Measurements from ENCODE around the gene ANP32B.

The ANP32B gene

GRCh38 chr9:98008764-98009163 lies 25.6 kb downstream of the ANP32B start:
- DNase-seq = no peak
- Histone ChIP-seq H3K4me3 (ENCODE audit: low read depth, low read length) (no peak overlapping the region), H3K27me3 (no peaks in the 10 kb centered on the region), H3K4me1 (no peaks in the 10 kb centered on the region), H3K9me3 (no peaks in the 10 kb centered on the region), H3K36me3 (peaks cover 99% of the 10 kb centered on the region)
- TF ChIP-seq CTCF (IDR thresholded peaks at IDR 0.05; ENCODE audit: low read depth, low read length) = no peak

GRCh38 chr9:98009437-98009836 lies 26.3 kb downstream of the ANP32B start:
- H3K4me3 ChIP-seq (ENCODE audit: low read depth, low read length) = no peak overlapping the region
- DNase-seq = no peak
- no peaks in the 10 kb centered on the region for H3K27me3 ChIP-seq
- H3K4me1 ChIP-seq = no peaks in the 10 kb centered on the region
- no peaks in the 10 kb centered on the region for H3K9me3 ChIP-seq
- H3K36me3 ChIP-seq = peaks cover 96% of the 10 kb centered on the region
- no peak for TF ChIP-seq CTCF (IDR thresholded peaks at IDR 0.05; ENCODE audit: low read depth, low read length)

- Histone ChIP-seq H3K4me3 (ENCODE audit: low read depth, low read length) (no peak overlapping the region), H3K4me1 (no peaks in the 10 kb centered on the region), H3K36me3 (peaks cover 96% of the 10 kb centered on the region), H3K27me3 (no peaks in the 10 kb centered on the region), H3K9me3 (no peaks in the 10 kb centered on the region)
- DNase-seq = no peak
- TF ChIP-seq CTCF (IDR thresholded peaks at IDR 0.05; ENCODE audit: low read depth, low read length) = no peak
Measured at GRCh38 chr9:98009936-98010335, 26.8 kb downstream of the ANP32B start.

- H3K9me3 ChIP-seq = no peaks in the 10 kb centered on the region
- H3K27me3 ChIP-seq = no peaks in the 10 kb centered on the region
- no peak for TF ChIP-seq CTCF (IDR thresholded peaks at IDR 0.05; ENCODE audit: low read depth, low read length)
- H3K4me3 ChIP-seq (ENCODE audit: low read depth, low read length) = no peak overlapping the region
- H3K36me3 ChIP-seq = peaks cover 94% of the 10 kb centered on the region
- no peak for DNase-seq
- H3K4me1 ChIP-seq = no peaks in the 10 kb centered on the region
Measured at GRCh38 chr9:98010445-98010844, 27.3 kb downstream of the ANP32B start.

GRCh38 chr9:98011122-98011521 lies 28.0 kb downstream of the ANP32B start:
- Histone ChIP-seq H3K4me3 (ENCODE audit: low read depth, low read length) (no peak overlapping the region), H3K9me3 (no peaks in the 10 kb centered on the region), H3K4me1 (no peaks in the 10 kb centered on the region), H3K27me3 (no peaks in the 10 kb centered on the region), H3K36me3 (peaks cover 93% of the 10 kb centered on the region)
- no peak for DNase-seq
- no peak for TF ChIP-seq CTCF (IDR thresholded peaks at IDR 0.05; ENCODE audit: low read depth, low read length)

- no peak for DNase-seq
- Histone ChIP-seq H3K36me3 (peaks cover 91% of the 10 kb centered on the region), H3K4me1 (no peaks in the 10 kb centered on the region), H3K4me3 (ENCODE audit: low read depth, low read length) (no peak overlapping the region), H3K27me3 (no peaks in the 10 kb centered on the region), H3K9me3 (no peaks in the 10 kb centered on the region)
- no peak for TF ChIP-seq CTCF (IDR thresholded peaks at IDR 0.05; ENCODE audit: low read depth, low read length)
Measured at GRCh38 chr9:98016137-98016680, 33.1 kb downstream of the ANP32B start.
